Kidney tubule cell (primary cell): Measurements from ENCODE around the gene SYNGR3.
"Not testable (repeated sequence)": the region's sequence is repeated elsewhere in the genome, so short reads cannot be mapped to it uniquely, and the experiment has no call there.

ENCODE experiments used
- DNase-seq: peaks from one replicate; pipeline ENCODE4 v3.0.0-alpha.2; 2018; ENCODE audit warnings: low spot score

Gene SYNGR3

DNA sequence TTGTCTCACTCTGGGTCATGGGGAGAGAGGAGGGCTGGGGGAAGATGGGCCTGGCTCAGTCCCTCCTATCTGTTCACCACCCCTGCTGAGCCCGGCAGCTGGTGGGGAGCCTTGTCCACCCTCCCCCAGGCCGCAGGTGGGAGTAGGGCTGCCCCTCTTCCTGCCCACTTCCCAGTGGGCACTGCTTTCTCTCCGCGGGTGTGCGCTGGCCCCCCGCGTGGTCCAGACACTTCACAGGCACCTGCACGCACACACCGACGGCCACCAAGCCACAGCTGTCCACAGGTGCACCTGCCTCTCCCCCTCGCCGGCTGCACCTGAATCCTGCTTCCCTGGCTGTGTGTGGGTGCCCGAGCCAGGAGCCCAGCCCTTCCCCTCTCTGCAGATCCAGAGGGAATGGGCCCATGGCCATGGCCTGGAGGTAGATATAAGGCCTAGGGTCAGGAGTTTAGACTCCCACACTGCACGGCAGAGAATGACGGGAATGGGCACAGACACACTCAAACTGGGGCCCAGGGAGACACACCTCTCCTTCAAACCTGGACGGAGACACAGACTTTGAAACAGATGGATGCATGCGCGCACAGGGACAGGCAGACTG is 39.0 kb downstream of the SYNGR3 start:
- DNase-seq = no peak

DNA sequence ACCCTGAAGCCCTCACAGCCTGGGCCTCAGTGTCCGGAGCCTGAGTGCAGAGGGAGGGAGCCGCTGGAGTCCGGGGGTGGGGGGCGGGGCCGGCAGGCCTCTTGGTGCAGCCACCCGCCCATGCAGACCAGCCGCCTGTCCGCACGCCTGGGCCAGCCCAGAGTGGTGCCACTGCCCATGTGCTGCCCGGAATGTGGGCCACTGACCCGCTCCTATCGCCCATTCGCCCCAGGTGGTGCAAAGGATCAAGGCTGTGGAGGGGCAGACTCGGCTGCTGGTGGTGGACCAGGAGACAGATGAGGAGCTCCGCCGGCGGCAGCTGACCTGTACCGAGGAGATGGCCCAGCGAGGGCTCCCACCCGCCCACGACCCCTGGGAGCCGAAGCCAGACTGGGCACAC is 39.6 kb downstream of the SYNGR3 start:
- no peak for DNase-seq

DNA sequence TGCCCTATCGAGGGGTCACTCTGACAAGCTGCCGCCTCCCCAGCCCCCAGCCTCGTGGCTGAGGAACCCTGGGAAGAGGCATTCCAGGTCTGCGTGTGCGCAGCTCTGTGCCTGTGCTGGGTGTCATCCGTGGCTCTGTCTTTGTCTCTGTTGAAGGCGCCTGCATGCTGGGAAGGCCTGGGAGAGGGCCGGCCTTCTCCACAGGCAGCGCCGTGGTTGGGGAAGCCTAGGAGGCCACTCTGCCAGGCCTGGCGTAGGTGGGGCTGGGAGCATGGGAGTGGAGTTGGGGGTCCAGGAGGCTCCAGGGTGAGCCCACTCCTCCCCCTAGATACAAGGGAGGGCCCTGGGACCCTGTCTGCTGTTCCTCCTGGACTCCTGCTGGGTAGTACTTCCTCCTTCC is 40.3 kb downstream of the SYNGR3 start:
- DNase-seq = no peak

DNA sequence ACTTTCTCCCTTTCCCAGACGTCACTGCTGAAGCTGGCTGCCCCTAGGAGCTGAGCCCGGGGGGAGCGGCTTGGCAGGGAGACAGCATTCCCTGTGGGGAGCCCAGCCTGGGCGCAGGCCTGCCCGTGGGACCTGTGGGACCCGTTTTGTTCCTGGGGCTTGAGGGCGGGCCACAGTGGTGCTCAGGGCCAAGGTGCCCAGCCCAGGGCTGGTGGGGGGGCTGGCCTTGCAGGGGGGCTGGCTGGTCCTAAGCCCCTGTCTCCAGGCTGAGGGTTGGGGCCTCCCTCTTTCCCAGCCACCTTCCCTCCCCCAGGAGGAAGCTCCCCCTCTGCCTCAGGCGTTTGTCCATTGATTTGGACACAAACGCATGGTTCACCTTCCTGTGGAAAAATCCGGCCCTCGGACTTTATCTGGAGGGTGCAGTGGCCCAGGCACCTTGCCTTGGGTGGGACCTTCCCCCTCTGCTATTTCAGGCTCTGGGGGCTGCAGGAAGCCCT is 41.4 kb downstream of the SYNGR3 start:
- no peak for DNase-seq

DNA sequence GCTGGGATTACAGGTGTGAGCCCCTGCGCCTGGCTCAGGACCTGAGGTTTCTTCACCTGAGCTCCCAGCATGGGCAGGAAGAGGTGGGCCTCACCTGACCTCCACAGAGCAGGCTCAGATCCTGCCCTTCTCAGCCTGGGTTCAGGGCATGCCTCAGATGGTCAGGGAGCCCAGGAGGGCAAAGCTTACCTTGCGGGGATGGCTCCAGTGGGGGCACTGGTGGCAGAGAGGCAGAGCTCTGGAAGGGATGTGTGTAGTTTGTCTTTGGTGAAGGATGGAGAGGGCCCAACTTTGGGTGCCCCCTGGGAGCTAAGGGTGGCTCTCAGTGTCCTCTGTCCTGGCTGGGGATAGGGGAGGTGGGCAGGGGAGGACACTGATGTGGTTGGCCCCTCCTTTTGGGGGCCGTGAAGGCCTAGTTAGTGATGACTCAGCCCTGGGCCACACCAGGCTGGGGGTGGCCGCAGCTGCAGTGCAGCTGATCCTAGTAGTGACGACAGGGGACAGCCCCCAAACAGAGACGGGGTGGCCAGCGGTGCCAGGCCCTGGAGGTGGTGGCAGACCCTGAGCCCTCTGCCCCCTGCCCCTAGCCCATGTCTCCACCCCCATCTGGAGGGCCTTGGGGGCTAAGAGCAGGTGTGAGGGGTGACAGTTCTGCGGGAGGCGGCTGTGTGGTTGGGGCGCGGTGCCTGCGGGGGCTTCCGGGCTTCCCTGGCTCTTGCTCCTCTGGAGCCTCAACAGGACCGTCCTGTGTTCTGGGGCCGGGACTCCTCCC is 42.7 kb downstream of the SYNGR3 start:
- no peak for DNase-seq

DNA sequence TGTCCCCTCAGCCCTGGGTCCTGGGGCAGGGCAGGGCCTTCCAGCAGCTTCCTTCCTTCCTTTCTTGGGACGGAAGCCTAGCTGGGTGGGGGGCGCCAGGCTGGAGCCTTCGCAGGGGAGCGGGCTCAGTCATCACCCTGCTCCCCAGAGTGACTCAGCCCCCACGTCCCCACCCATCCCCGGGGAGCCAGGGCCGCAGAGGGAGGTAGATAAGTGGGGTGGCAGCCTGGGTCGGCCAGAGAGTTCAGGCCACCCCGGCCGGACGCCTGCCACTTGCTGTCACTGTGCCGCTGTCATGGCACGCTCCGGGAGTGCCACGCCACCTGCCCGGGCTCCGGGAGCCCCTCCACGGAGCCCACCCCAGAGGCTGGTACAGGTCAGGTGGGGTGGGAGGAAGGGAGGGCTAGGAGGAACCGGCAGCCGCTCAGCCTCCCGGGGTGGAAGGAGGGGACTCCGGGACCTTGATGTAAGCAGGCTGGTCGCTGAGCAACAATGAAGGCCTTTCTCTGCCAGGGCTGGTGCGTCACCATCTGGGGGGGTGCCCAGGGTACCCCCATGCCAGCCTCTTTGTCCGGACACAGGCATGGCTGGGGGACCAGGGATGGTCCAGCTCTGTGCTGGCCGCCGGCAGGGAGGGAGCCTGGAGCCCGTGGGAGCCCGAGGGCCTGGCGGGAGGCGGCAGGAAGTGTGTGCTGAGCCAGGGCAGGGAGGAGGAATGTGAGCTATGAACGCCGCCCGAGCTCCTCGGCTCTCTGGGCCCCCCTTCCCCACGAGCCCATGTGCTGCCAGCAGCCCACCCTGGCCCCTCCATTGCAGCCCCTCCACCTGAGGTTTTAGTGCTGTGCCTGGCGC is 43.5 kb downstream of the SYNGR3 start:
- DNase-seq = no peak

DNA sequence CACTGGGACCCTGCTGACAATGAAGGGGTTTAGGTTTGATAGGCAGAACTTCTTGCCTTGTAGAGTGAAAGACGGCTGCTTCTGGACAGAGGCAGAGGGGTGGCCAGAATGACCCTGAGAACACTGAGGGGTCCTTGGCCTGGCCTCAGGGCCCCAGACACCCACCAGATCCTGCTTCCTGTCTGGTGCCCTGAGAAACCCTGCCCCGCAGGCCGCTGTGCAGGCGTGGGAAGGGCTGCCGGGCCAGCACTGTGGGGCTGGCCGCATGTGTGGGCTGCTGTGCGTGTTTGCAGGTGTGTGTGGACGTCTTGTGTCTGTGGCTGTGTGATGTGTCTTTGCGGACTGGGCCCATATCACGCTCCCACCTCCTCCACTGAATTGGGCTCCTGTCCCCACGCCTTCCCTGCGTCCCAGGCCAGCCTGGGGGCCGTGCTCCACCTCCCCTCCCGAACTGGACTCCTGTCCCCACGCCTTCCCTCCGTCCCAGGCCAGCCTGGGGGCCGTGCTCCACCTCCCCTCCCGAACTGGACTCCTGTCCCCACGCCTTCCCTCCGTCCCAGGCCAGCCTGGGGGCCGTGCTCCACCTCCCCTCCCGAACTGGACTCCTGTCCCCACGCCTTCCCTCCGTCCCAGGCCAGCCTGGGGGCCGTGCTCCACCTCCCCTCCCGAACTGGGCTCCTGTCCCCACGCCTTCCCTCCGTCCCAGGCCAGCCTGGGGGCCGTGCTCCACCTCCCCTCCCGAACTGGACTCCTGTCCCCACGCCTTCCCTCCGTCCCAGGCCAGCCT is 44.3 kb downstream of the SYNGR3 start:
- DNase-seq = not testable (repeated sequence)

DNA sequence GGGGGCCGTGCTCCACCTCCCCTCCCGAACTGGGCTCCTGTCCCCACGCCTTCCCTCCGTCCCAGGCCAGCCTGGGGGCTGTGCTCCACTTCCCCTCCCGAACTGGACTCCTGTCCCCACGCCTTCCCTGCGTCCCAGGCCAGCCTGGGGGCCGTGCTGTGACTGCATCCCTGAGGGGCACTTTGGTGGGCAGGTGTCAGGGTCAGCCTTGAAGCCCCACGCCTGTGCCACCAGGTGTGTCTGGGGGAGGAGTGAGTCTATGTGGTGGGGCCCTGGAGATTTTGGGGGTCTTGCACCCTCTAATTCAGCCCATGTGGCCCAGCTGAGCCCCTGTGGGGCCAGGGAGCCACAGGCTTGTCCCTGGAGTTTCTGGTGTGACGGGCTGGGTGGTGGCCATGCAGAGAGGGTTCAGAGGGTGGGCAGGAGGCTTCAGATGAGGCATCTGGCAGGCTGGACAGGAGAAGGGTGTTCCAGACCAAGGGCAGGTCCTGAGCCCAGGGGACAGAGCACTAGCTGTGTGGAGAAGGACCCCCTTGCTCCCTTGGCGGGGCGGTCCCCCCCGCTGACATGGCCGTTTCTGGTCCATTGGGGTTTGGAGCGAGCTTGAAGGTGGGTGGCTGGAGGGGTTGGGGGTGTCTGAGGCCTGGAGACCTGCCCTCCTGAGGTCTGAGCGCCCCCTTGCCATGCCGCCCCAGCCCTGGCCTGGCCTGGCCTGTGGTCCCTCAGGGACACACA is 45.1 kb downstream of the SYNGR3 start:
- no peak for DNase-seq

DNA sequence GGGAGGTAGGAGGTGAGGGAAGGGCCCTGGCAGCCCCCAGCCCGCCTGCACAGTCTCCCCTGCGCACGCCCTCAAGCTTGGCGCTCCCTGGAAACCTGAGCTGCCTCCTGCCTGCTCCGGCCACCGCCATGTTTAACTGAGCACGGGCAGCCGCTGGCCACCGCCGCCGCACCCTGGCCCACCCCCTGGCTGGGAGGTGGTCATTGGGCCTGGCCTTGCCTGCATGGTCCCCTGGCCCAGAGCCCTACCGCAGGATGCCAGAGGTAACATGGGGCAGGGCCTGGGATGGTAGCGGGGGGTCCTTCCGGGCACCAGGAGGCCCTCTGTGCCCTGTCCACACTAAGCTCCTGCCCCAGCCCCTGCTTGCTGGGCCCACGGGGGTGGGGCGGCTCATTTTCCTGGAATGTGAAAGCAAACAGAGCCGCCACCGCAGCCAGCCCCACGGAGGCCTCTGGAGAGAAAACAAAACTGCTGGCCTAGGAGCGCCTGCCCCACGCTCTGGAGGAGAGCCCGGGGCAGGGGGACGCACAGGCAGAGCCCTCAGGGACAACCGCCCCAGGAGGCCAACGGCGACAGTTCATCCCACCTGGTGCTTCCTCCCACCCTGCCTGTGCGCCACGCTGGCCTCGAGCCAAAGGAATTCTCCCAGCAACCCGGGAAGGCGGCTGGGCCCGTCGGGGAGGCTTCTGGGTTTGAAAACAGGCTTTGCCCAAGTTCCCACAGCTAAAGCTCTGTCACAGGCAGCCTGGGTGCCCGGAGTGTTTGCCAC is 45.8 kb downstream of the SYNGR3 start:
- peak; percentile 20 for DNase-seq

DNA sequence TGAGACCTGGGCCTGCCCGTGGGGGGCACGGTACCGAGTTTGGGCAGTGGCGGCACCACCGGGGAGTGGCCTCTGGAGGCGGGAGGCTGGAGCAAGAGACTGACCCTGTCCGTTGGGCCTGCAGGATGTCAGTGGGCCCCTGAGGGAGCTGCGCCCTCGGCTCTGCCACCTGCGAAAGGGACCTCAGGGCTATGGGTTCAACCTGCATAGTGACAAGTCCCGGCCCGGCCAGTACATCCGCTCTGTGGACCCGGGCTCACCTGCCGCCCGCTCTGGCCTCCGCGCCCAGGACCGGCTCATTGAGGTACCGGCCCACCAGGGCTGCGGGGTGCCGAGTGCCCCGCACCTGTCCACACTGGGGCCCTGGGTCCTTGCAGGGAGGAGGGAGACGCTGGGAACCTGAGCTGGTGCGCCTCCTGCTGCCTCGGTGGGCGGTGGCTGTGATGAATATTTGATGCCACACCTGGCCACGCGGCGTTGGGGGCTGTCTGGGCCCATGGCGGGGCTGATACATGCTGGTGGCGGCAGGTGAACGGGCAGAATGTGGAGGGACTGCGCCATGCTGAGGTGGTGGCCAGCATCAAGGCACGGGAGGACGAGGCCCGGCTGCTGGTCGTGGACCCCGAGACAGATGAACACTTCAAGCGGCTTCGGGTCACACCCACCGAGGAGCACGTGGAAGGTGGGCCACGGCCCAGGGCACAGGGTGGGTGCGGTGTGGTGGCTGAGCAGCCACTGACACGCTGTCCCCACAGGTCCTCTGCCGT is 46.6 kb downstream of the SYNGR3 start:
- no peak for DNase-seq

DNA sequence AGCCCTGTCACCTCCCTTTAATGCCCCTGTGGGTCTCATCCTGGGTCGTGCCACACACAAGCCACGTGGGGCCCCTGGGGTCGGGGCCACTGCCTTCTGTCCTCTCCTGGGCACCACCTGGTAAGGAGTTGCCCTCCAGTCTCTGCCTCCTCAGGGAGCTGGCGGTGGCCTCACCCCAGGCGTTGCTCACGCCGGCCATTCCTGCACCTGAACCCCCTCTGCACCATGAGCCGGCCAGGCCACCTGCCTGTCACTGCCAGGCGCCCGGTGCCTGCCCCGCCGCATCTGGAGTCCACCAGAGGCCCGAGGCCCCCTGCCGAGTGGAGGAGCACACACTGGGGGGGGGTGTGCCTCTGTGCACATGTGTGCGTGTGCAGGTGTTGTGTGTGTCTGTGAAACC is 47.3 kb downstream of the SYNGR3 start:
- no peak for DNase-seq

DNA sequence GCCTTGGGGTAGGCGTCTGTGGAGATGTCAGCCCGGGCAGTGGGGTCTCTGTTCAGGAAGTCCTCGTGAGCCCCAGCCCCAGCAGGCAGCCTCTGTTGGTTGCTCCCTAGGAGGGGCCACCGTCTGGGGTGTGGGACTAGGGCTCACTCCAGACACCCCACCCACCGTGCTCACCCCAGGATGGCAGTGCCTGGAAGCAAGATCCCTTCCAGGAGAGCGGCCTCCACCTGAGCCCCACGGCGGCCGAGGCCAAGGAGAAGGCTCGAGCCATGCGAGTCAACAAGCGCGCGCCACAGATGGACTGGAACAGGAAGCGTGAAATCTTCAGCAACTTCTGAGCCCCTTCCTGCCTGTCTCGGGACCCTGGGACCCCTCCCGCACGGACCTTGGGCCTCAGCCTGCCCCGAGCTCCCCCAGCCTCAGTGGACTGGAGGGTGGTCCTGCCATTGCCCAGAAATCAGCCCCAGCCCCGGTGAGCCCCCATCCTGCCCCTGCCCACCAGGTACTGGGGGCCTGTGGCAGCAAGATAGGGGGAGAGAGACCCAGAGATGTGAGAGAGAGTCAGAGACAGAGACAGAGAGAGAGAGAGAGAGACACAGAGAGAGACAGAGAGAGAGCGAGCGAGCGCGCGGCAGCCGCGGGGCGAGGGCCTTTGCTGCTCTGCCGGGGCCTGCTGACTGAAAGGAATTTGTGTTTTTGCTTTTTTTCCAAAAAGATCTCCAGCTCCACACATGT is 48.0 kb downstream of the SYNGR3 start:
- DNase-seq = no peak

DNA sequence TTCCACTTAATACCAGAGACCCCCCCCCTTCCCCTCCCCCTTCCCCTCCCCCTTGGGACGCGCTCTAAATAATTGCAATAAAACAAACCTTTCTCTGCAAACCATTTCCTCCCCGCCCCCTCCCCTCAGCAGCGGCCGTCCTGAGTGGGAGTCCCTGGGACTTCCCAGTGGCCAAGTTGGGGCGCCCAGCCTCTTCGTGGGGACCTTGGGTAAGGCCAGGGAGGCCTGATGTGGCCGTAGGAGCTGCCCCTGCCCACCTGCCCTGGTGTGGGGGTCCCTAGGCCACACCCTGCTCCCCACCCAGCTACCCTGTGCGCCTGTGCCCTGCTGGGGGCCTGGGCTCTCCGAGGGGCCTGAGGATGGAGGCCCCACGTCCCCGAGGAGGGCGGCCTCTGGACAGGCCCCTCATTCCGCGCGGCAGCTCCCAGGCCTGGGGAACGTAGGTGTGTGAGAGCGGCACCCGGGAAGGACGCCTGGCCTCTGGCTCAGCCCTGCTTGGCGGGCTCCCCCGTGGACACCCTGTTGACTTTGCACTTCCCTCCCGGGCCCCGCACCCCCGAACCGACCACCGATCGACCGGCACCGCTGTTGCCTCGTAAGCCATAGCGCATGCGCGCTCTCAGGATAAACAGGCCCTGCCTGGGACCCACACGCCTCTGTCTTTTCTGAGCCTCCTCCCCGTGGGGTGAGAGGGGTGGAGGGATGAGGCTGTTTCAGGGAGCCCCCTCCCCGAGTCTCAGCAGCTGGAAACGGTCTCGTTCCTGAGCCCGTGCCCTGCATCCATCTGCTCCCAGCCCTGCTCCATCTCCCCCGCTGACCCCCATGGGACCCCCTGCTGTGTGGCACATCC is 48.8 kb downstream of the SYNGR3 start:
- DNase-seq = no peak

DNA sequence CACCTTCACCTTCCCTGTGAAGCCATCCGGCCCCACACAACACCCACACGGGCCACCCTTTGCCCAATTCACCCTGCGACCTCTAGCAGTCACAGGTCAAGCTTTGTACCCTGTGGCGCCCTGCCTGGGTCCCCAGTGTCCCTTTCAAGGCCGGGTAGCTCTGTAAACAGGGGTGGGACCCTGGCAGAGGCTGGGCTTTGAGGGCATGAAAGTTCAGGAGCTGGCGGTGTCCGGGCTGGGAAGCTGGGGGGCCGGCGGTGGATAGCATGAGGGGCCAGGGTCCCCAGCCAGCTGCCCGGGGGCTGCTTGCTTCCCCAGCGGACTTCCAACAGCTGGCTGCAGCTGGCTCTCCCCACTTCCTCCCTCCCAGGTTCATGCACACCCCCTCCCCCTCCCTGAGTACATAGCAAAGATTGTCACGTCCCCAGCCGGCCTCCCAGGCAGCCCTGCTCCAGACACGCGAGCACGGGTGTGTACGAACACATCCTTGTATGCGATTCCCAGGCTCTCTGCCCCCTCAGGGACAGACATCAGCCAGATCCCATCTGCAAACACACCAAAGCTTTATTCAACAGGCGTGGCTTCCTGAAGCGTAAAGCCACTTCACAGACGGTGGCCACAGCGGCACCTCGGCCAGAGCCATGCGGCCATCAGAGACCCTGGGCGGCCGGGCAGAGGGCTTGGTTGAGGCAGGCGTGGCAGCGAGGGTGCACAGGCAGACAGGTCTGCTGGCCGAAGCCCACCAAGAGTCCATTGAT is 49.7 kb downstream of the SYNGR3 start:
- no peak for DNase-seq

DNA sequence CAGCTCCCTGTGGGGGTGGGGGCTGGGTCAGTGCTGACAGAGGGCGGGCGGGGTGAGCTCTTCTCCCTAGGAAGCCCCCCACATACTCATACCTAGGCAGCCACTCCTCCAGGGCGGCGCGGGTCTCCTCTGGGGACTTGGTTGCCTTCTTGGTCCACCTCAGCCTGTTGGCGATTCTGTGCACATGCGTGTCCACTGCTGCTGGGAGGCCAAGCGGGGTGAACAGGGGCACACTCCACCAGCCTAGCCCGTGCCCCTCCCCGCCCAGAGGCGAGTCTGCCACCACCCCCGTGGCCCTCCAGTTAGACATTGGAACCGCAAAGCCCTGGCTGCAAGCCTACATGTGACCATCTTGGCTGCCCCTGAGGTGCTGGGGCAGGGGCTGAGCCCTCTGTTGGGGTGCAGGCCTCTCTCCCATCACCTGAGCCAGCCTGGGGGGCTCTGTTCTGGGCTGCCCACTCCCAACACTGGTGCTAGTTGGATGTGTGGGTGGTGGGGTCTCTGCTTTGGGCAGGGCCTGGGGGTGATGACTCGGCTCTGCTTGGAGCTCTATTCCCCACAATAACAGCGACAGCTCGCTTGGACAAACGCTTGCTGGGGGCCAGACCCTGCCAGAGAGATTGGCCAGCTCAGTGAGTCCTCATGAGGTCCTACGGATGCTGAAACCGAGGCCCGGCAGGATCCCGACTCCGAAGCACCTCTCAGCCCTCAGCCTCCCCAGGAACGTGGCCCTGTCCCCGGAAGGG is 50.4 kb downstream of the SYNGR3 start:
- DNase-seq = no peak

DNA sequence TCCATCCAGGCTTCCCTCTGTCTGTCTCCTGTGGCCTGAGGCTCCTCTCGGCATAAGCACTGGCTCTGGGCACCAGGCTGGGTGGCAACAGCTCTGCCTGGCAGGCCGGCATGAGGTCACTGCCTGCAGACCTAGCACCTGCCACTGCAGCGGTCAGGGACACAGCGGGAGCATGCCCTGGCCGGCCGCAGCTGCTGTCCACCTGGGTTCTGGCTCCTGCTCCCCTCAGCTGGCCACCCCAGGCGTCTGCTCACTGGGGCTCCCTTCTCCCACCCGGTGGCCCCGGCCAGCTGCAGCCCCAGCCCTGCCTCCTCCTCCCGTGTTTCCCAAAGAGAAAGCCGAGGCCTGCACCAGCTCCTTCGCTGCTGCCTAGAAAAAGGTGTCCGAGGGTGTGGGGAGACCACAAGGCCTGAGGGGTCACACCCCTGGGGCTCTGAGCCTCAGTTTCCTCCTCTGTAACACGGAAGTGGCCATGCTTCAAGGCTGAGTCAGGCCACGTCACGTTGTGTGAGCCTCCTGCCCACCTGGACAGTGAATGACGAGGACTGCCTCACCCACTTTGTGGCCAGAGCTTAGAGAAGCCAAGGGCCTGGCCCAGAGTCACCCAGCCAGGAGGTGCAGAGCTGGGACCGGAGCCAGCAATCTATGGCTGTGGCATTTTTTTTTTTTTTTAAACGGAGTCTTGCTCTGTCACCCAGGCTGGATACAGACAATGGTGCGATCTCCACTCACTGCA is 51.2 kb downstream of the SYNGR3 start:
- peak; percentile 63 for DNase-seq
